Mesendoderm (in vitro differentiated cells): ENCODE results near the gene SCO1.

ENCODE experiments used
- DNase-seq: peaks from one replicate; pipeline ENCODE4 v3.0.0; 2013
- H2AK5ac ChIP-seq: 2 replicates; pipeline ENCODE4 v1.6.1; 2013; ENCODE audit warnings: low read length, inconsistent platforms
- H2BK120ac ChIP-seq: 2 replicates; pipeline ENCODE4 v1.6.1; 2013; ENCODE audit warnings: low read depth, mild to moderate bottlenecking, low read length, moderate library complexity, mixed read lengths
- H2BK15ac ChIP-seq: replicated peaks from 2 replicates; pipeline ENCODE4 v1.6.1; 2013; ENCODE audit warnings: low read depth, mild to moderate bottlenecking, moderate library complexity
- H2BK5ac ChIP-seq: 2 replicates; pipeline ENCODE4 v1.6.1; 2013; ENCODE audit warnings: low read length, inconsistent platforms
- H3K18ac ChIP-seq: 2 replicates; pipeline ENCODE4 v1.6.1; 2013; ENCODE audit warnings: mild to moderate bottlenecking, low read length, mixed read lengths
- H3K23ac ChIP-seq: one replicate; pipeline ENCODE4 v1.6.1; 2013; ENCODE audit warnings: low read length
- H3K27ac ChIP-seq: 2 replicates; pipeline ENCODE4 v1.5.1; 2013; ENCODE audit warnings: low read depth, mild to moderate bottlenecking, inconsistent platforms, low read length, moderate library complexity
- H3K27me3 ChIP-seq: 2 replicates; pipeline ENCODE4 v1.6.1; 2013; ENCODE audit warnings: low read length, control low read depth, mild to moderate bottlenecking, inconsistent platforms; ENCODE audit not compliant: insufficient read depth, poor library complexity
- H3K36me3 ChIP-seq: 2 replicates; pipeline ENCODE4 v1.6.1; 2013; ENCODE audit warnings: low read length, inconsistent platforms; ENCODE audit not compliant: control insufficient read depth, insufficient read depth
- H3K4ac ChIP-seq: one replicate; pipeline ENCODE4 v1.6.1; 2013; ENCODE audit warnings: low read depth, mild to moderate bottlenecking, low read length, moderate library complexity
- H3K4me1 ChIP-seq: 2 replicates; pipeline ENCODE4 v1.6.1; 2013; ENCODE audit warnings: low read depth, low read length, inconsistent platforms; ENCODE audit not compliant: control insufficient read depth
- H3K4me2 ChIP-seq: 2 replicates; pipeline ENCODE4 v1.6.1; 2013; ENCODE audit warnings: low read length
- H3K4me3 ChIP-seq: 2 replicates; pipeline ENCODE4 v1.5.1; 2013; ENCODE audit warnings: mild to moderate bottlenecking, low read length
- H3K56ac ChIP-seq: one replicate; pipeline ENCODE4 v1.6.1; 2013; ENCODE audit warnings: low read length
- H3K79me1 ChIP-seq: 2 replicates; pipeline ENCODE4 v1.6.1; 2013; ENCODE audit warnings: low read length, inconsistent platforms
- H3K79me2 ChIP-seq: 2 replicates; pipeline ENCODE4 v1.6.1; 2013; ENCODE audit warnings: mild to moderate bottlenecking, low read length; ENCODE audit not compliant: control insufficient read depth, insufficient read depth
- H3K9ac ChIP-seq: 2 replicates; pipeline ENCODE4 v1.6.1; 2013; ENCODE audit warnings: low read length, inconsistent platforms
- H4K5ac ChIP-seq: one replicate; pipeline ENCODE4 v1.6.1; 2013; ENCODE audit warnings: low read length
- H4K8ac ChIP-seq: one replicate; pipeline ENCODE4 v1.6.1; 2013; ENCODE audit warnings: low read depth, mild to moderate bottlenecking, control low read depth, low read length, moderate library complexity
- WGBS: extraction: QIAGEN DNeasy Blood & Tissue Kit; methylation state at CpG from one replicate; pipeline ENCODE4 v1.1.7; 2013; ENCODE audit warnings: low lambda C conversion rate, missing lambda C conversion rate; ENCODE audit not compliant: insufficient coverage; ENCODE audit errors: extremely low coverage; 5-methylcytosine and 5-hydroxymethylcytosine counted together

The SCO1 gene

GRCh38 chr17:10729334-10730193 is 32.2 kb upstream of the SCO1 start, which contains the start of gene TMEM220:
TMEM220 (minus strand) TSS chr17:10730023; CDS start chr17:10729851, 172 bp downstream.
- no peak within 1 kb of the TSS for H2BK120ac ChIP-seq
- H4K8ac ChIP-seq, result no peak within 1 kb of the TSS
- H2BK15ac ChIP-seq, result no peak within 1 kb of the TSS
- peak within 1 kb of the TSS; percentile 23 for H3K18ac ChIP-seq
- H4K5ac ChIP-seq, result no peak within 1 kb of the TSS
- no peak within 1 kb of the TSS for H2AK5ac ChIP-seq
- no peaks in the 10 kb centered on the region for H3K4me1 ChIP-seq
- H3K9ac ChIP-seq, result peak within 1 kb of the TSS; percentile 68
- H3K27me3 ChIP-seq, result no peaks in the 10 kb centered on the region
- no peaks in the 10 kb centered on the region for H3K79me2 ChIP-seq
- no peak within 1 kb of the TSS for H3K27ac ChIP-seq
- H3K36me3 ChIP-seq, result no peaks in the 10 kb centered on the region
- peak within 1 kb of the TSS; percentile 43 for H3K4ac ChIP-seq
- peak within 1 kb of the TSS; percentile 11 for H2BK5ac ChIP-seq
- peak; percentile 87 for DNase-seq
- H3K23ac ChIP-seq, result peak within 1 kb of the TSS; percentile 20
- H3K4me2 ChIP-seq, result peak within 1 kb of the TSS; percentile 83
- no peaks in the 10 kb centered on the region for H3K79me1 ChIP-seq
- H3K4me3 ChIP-seq, result peak within 1 kb of the TSS; percentile 11
- peak within 1 kb of the TSS; percentile 86 for H3K56ac ChIP-seq
- WGBS, result no CpG with 5 or more reads among the region's 79 CpGs

- H3K23ac ChIP-seq, result no peak overlapping the region
- WGBS, result no CpG with 5 or more reads among the region's 10 CpGs
- H3K18ac ChIP-seq, result no peak overlapping the region
- DNase-seq, result no peak
- no peak overlapping the region for H2BK120ac ChIP-seq
- H4K5ac ChIP-seq, result no peak overlapping the region
- H3K79me1 ChIP-seq, result no peaks in the 10 kb centered on the region
- no peaks in the 10 kb centered on the region for H3K79me2 ChIP-seq
- no peak overlapping the region for H4K8ac ChIP-seq
- H3K56ac ChIP-seq, result no peak overlapping the region
- H3K4ac ChIP-seq, result no peak overlapping the region
- H3K27ac ChIP-seq, result no peak overlapping the region
- no peak overlapping the region for H3K9ac ChIP-seq
- no peak overlapping the region for H2AK5ac ChIP-seq
- H3K4me1 ChIP-seq, result no peaks in the 10 kb centered on the region
- H3K27me3 ChIP-seq, result no peaks in the 10 kb centered on the region
- no peak overlapping the region for H2BK5ac ChIP-seq
- no peak overlapping the region for H3K4me2 ChIP-seq
- H3K4me3 ChIP-seq, result no peak overlapping the region
- H2BK15ac ChIP-seq, result no peak overlapping the region
- no peaks in the 10 kb centered on the region for H3K36me3 ChIP-seq
Measured at GRCh38 chr17:10728331-10728892, 31.1 kb upstream of the SCO1 start.

- Histone ChIP-seq H4K5ac (no peak overlapping the region), H3K4me2 (no peak overlapping the region), H3K4ac (no peak overlapping the region), H3K18ac (no peak overlapping the region), H3K9ac (no peak overlapping the region), H2AK5ac (no peak overlapping the region), H3K79me2 (no peaks in the 10 kb centered on the region), H3K27ac (no peak overlapping the region), H3K4me1 (no peaks in the 10 kb centered on the region), H3K36me3 (no peaks in the 10 kb centered on the region), H2BK15ac (no peak overlapping the region), H3K79me1 (no peaks in the 10 kb centered on the region), H2BK5ac (no peak overlapping the region), H2BK120ac (no peak overlapping the region), H3K27me3 (no peaks in the 10 kb centered on the region), H3K23ac (no peak overlapping the region), H4K8ac (no peak overlapping the region), H3K56ac (no peak overlapping the region), H3K4me3 (no peak overlapping the region)
- no CpG with 5 or more reads among the region's 5 CpGs for WGBS
- DNase-seq, result no peak
Measured at GRCh38 chr17:10727192-10727591, 29.9 kb upstream of the SCO1 start.

GRCh38 chr17:10726196-10726595 is 28.9 kb upstream of the SCO1 start:
- no peak overlapping the region for H2BK15ac ChIP-seq
- no peak overlapping the region for H2BK5ac ChIP-seq
- WGBS, result no CpG with 5 or more reads among the region's 2 CpGs
- H2AK5ac ChIP-seq, result no peak overlapping the region
- no peaks in the 10 kb centered on the region for H3K36me3 ChIP-seq
- H3K56ac ChIP-seq, result no peak overlapping the region
- H3K18ac ChIP-seq, result no peak overlapping the region
- H3K4me1 ChIP-seq, result no peaks in the 10 kb centered on the region
- no peak overlapping the region for H4K8ac ChIP-seq
- no peak overlapping the region for H3K23ac ChIP-seq
- H2BK120ac ChIP-seq, result no peak overlapping the region
- H3K4ac ChIP-seq, result no peak overlapping the region
- no peak overlapping the region for H3K27ac ChIP-seq
- no peak overlapping the region for H3K4me3 ChIP-seq
- no peak overlapping the region for H4K5ac ChIP-seq
- no peaks in the 10 kb centered on the region for H3K27me3 ChIP-seq
- H3K9ac ChIP-seq, result no peak overlapping the region
- no peaks in the 10 kb centered on the region for H3K79me1 ChIP-seq
- no peaks in the 10 kb centered on the region for H3K79me2 ChIP-seq
- no peak for DNase-seq
- no peak overlapping the region for H3K4me2 ChIP-seq

- no peak overlapping the region for H2BK5ac ChIP-seq
- H3K9ac ChIP-seq, result no peak overlapping the region
- no CpG with 5 or more reads among the region's 3 CpGs for WGBS
- H4K5ac ChIP-seq, result no peak overlapping the region
- H3K27me3 ChIP-seq, result no peaks in the 10 kb centered on the region
- H2AK5ac ChIP-seq, result no peak overlapping the region
- H4K8ac ChIP-seq, result no peak overlapping the region
- H3K4me1 ChIP-seq, result no peaks in the 10 kb centered on the region
- no peak overlapping the region for H3K18ac ChIP-seq
- H3K4me3 ChIP-seq, result no peak overlapping the region
- H2BK120ac ChIP-seq, result no peak overlapping the region
- no peak overlapping the region for H2BK15ac ChIP-seq
- no peak overlapping the region for H3K4ac ChIP-seq
- H3K27ac ChIP-seq, result no peak overlapping the region
- no peaks in the 10 kb centered on the region for H3K79me1 ChIP-seq
- DNase-seq, result no peak
- no peaks in the 10 kb centered on the region for H3K36me3 ChIP-seq
- H3K56ac ChIP-seq, result no peak overlapping the region
- no peaks in the 10 kb centered on the region for H3K79me2 ChIP-seq
- H3K23ac ChIP-seq, result no peak overlapping the region
- no peak overlapping the region for H3K4me2 ChIP-seq
Measured at GRCh38 chr17:10725262-10725661, 27.9 kb upstream of the SCO1 start.
